ENCODE results near the gene GP1BB.

Gene GP1BB

GRCh38 chr22:19753090-19753842 is 29.9 kb downstream of the GP1BB start:
- no peak for DNase-seq (ENCODE audit: extremely low spot score)
- TF ChIP-seq SP1 (IDR thresholded peaks at IDR 0.05) = no peak
- no peak for TF ChIP-seq PKNOX1 (IDR thresholded peaks at IDR 0.05)
- no peak for TF ChIP-seq FOXM1 (IDR thresholded peaks at IDR 0.05; ENCODE audit: borderline replicate concordance)
- no peak for TF ChIP-seq HDGF (IDR thresholded peaks at IDR 0.05; ENCODE audit: borderline replicate concordance)
- TF ChIP-seq BHLHE40 (IDR thresholded peaks at IDR 0.05; ENCODE audit: borderline replicate concordance) = no peak
- TF ChIP-seq L3MBTL2 (conservative IDR thresholded peaks at IDR 0.05) = no peak
- no peak for TF ChIP-seq ELF4 (IDR thresholded peaks at IDR 0.05)
- no peak for TF ChIP-seq LEF1 (IDR thresholded peaks at IDR 0.05; ENCODE audit: borderline replicate concordance)
- no peak for TF ChIP-seq CTBP1 (IDR thresholded peaks at IDR 0.05; ENCODE audit: borderline replicate concordance)
- no peak for TF ChIP-seq FOXA1 (IDR thresholded peaks at IDR 0.05)
- no peak for TF ChIP-seq TARDBP (IDR thresholded peaks at IDR 0.05)
- ChIA-PET CTCF (interaction anchor here (0.6 to 1.3 kb wide), 3 partner anchors 9 to 540 kb away, joined by 3 to 7 read pairs (median 4); no protein-coding TSS in a partner anchor), POLR2A (no interaction called here)

GRCh38 chr22:19753996-19754700 is 30.8 kb downstream of the GP1BB start:
- ChIA-PET POLR2A (no interaction called here), CTCF (interaction anchor here (0.6 to 1.3 kb wide), 3 partner anchors 9 to 539 kb away, joined by 3 to 7 read pairs (median 4); no protein-coding TSS in a partner anchor)
- TF ChIP-seq L3MBTL2 (conservative IDR thresholded peaks at IDR 0.05) (no peak), HDGF (IDR thresholded peaks at IDR 0.05; ENCODE audit: borderline replicate concordance) (no peak), SUZ12 (IDR thresholded peaks at IDR 0.05) (no peak), BHLHE40 (IDR thresholded peaks at IDR 0.05; ENCODE audit: borderline replicate concordance) (no peak), FOXK2 (IDR thresholded peaks at IDR 0.05) (no peak), NFRKB (IDR thresholded peaks at IDR 0.05) (no peak), CTBP1 (IDR thresholded peaks at IDR 0.05; ENCODE audit: borderline replicate concordance) (no peak)
- DNase-seq (ENCODE audit: extremely low spot score) = no peak

GRCh38 chr22:19754701-19755144 is 31.4 kb downstream of the GP1BB start:
- TF ChIP-seq PKNOX1 (IDR thresholded peaks at IDR 0.05) = no peak
- no peak for TF ChIP-seq SP1 (IDR thresholded peaks at IDR 0.05)
- TF ChIP-seq ARNT (IDR thresholded peaks at IDR 0.05) = no peak
- TF ChIP-seq BHLHE40 (IDR thresholded peaks at IDR 0.05; ENCODE audit: borderline replicate concordance) = no peak
- no peak for TF ChIP-seq FOXM1 (IDR thresholded peaks at IDR 0.05; ENCODE audit: borderline replicate concordance)
- no peak for TF ChIP-seq FOXA1 (IDR thresholded peaks at IDR 0.05)
- TF ChIP-seq LEF1 (IDR thresholded peaks at IDR 0.05; ENCODE audit: borderline replicate concordance) = no peak
- no peak for TF ChIP-seq ZNF384 (IDR thresholded peaks at IDR 0.05)
- TF ChIP-seq FOXK2 (IDR thresholded peaks at IDR 0.05) = no peak
- no peak for TF ChIP-seq SUZ12 (IDR thresholded peaks at IDR 0.05)
- TF ChIP-seq ELF4 (IDR thresholded peaks at IDR 0.05) = no peak
- no peak for TF ChIP-seq NFRKB (IDR thresholded peaks at IDR 0.05)
- TF ChIP-seq CTBP1 (IDR thresholded peaks at IDR 0.05; ENCODE audit: borderline replicate concordance) = no peak
- no peak for TF ChIP-seq HDGF (IDR thresholded peaks at IDR 0.05; ENCODE audit: borderline replicate concordance)
- no peak for TF ChIP-seq TARDBP (IDR thresholded peaks at IDR 0.05)
- TF ChIP-seq L3MBTL2 (conservative IDR thresholded peaks at IDR 0.05) = no peak
- CTCF ChIA-PET = no interaction called here
- no peak for DNase-seq (ENCODE audit: extremely low spot score)
- POLR2A ChIA-PET = no interaction called here

GRCh38 chr22:19755145-19755710 is 31.9 kb downstream of the GP1BB start:
- CTCF ChIA-PET = no interaction called here
- TF ChIP-seq TARDBP (IDR thresholded peaks at IDR 0.05) (no peak), PKNOX1 (IDR thresholded peaks at IDR 0.05) (no peak), CTBP1 (IDR thresholded peaks at IDR 0.05; ENCODE audit: borderline replicate concordance) (no peak), SUZ12 (IDR thresholded peaks at IDR 0.05) (no peak), ELF4 (IDR thresholded peaks at IDR 0.05) (no peak), FOXA1 (IDR thresholded peaks at IDR 0.05) (no peak), SP1 (IDR thresholded peaks at IDR 0.05) (no peak), FOXK2 (IDR thresholded peaks at IDR 0.05) (no peak), ARNT (IDR thresholded peaks at IDR 0.05) (no peak), L3MBTL2 (conservative IDR thresholded peaks at IDR 0.05) (no peak), FOXM1 (IDR thresholded peaks at IDR 0.05; ENCODE audit: borderline replicate concordance) (no peak), LEF1 (IDR thresholded peaks at IDR 0.05; ENCODE audit: borderline replicate concordance) (no peak), ZNF384 (IDR thresholded peaks at IDR 0.05) (no peak), NFRKB (IDR thresholded peaks at IDR 0.05) (no peak), HDGF (IDR thresholded peaks at IDR 0.05; ENCODE audit: borderline replicate concordance) (no peak)
- DNase-seq (ENCODE audit: extremely low spot score) = no peak
- POLR2A ChIA-PET = no interaction called here

- CTCF ChIA-PET = interaction anchor here (1.0 kb wide), 1 partner anchor 25 kb away, joined by 5 read pairs; no protein-coding TSS in a partner anchor
Measured at GRCh38 chr22:19755722-19756287, 32.5 kb downstream of the GP1BB start.

More at GRCh38 chr22:19755722-19756287, 32.5 kb downstream of the GP1BB start:
- no peak for DNase-seq (ENCODE audit: extremely low spot score)
- POLR2A ChIA-PET = no interaction called here
- TF ChIP-seq SP1 (IDR thresholded peaks at IDR 0.05) = no peak

Measured in HEK293T (cell line).